NB4 (cell line): Measurements from ENCODE around the gene KRTAP5-9.

Experiments
- CTCF ChIP-seq: IDR thresholded peaks from one replicate; pipeline ENCODE4 v1.5.1; 2012; ENCODE audit warnings: low read depth, low read length
- MYC ChIP-seq: IDR thresholded peaks from 2 replicates; pipeline ENCODE4 v1.6.1; 2011; ENCODE audit warnings: low read depth, low read length
- POLR2A ChIP-seq: IDR thresholded peaks from 2 replicates; pipeline ENCODE4 v1.6.1; 2011; ENCODE audit warnings: mild to moderate bottlenecking; ENCODE audit not compliant: insufficient read length; ENCODE audit errors: extremely low read depth

- TF ChIP-seq CTCF (no peak), POLR2A (no peak), MYC (no peak)
These were observed 20.6 kb downstream of the KRTAP5-9 start for GRCh38 chr11:71568704-71569349.
